ENCODE measurements around the gene SCAPER. TPM values are rescaled to one million over a fixed set of nuclear protein-coding genes. Genes with fewer than 3 reads are reported as not detected.

Gene SCAPER
- total RNA-seq, 1 experiment from 2014 or later = 10.3 TPM

DNA sequence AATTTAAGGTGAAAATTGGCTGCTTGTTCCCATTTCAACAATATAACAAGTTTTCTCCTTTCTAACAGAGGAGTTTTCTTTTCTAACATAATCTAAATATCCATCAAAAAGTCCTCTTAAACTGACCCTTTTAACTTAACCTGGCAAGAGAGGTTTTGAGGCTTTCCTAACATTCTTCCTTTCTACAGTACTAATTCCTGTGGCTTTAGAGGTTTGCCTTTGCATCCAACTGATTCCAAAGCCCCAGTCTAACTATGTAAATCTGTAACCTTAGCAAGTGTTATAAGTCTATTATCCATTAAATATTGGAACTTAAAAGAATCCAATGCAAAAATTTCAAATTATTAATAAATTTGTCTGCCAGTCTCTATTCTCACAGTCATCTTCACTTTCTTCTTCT lies 434.4 kb downstream of the SCAPER start:
- DNase-seq (ENCODE audit: low spot score) (no peak), ATAC-seq (no peak)
- H3K36me3 Mint-ChIP-seq = peaks cover 12% of the 10 kb centered on the region
- H3K9me3 Mint-ChIP-seq = peaks cover 14% of the 10 kb centered on the region
- H3K27me3 Mint-ChIP-seq (ENCODE audit: low read depth) = no peaks in the 10 kb centered on the region
- TF ChIP-seq ZNF532 (CRISPR knock-in tag; IDR thresholded peaks at IDR 0.05; ENCODE audit: borderline replicate concordance) (no peak), SOX15 (CRISPR knock-in tag; IDR thresholded peaks at IDR 0.05) (no peak), ESRRA (CRISPR knock-in tag; IDR thresholded peaks at IDR 0.05; ENCODE audit: borderline replicate concordance) (no peak), NR3C1 (CRISPR knock-in tag; conservative IDR thresholded peaks at IDR 0.05; ENCODE audit: low read depth) (no peak), MYBL2 (CRISPR knock-in tag; IDR thresholded peaks at IDR 0.05) (no peak), ATF1 (CRISPR knock-in tag; IDR thresholded peaks at IDR 0.05) (no peak), MXD4 (CRISPR knock-in tag; IDR thresholded peaks at IDR 0.05; ENCODE audit: borderline replicate concordance) (no peak), ZNF232 (CRISPR knock-in tag; IDR thresholded peaks at IDR 0.05) (no peak), ERG (CRISPR knock-in tag; IDR thresholded peaks at IDR 0.05) (no peak), AR (CRISPR knock-in tag; IDR thresholded peaks at IDR 0.05) (no peak), SMAD3 (CRISPR knock-in tag; IDR thresholded peaks at IDR 0.05; ENCODE audit: borderline replicate concordance) (no peak), OVOL2 (CRISPR knock-in tag; IDR thresholded peaks at IDR 0.05; ENCODE audit: borderline replicate concordance) (no peak), GRHL2 (CRISPR knock-in tag; IDR thresholded peaks at IDR 0.05; ENCODE audit: insufficient replicate concordance, severe bottlenecking) (no peak)
- TF ChIP-seq, protein P1, sequence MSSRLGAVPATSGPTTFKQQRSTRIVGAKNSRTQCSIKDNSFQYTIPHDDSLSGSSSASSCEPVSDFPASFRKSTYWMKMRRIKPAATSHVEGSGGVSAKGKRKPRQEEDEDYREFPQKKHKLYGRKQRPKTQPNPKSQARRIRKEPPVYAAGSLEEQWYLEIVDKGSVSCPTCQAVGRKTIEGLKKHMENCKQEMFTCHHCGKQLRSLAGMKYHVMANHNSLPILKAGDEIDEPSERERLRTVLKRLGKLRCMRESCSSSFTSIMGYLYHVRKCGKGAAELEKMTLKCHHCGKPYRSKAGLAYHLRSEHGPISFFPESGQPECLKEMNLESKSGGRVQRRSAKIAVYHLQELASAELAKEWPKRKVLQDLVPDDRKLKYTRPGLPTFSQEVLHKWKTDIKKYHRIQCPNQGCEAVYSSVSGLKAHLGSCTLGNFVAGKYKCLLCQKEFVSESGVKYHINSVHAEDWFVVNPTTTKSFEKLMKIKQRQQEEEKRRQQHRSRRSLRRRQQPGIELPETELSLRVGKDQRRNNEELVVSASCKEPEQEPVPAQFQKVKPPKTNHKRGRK (CRISPR knock-in tag; IDR thresholded peaks at IDR 0.05; ENCODE audit: borderline replicate concordance) = no peak
- TF ChIP-seq, protein P2, sequence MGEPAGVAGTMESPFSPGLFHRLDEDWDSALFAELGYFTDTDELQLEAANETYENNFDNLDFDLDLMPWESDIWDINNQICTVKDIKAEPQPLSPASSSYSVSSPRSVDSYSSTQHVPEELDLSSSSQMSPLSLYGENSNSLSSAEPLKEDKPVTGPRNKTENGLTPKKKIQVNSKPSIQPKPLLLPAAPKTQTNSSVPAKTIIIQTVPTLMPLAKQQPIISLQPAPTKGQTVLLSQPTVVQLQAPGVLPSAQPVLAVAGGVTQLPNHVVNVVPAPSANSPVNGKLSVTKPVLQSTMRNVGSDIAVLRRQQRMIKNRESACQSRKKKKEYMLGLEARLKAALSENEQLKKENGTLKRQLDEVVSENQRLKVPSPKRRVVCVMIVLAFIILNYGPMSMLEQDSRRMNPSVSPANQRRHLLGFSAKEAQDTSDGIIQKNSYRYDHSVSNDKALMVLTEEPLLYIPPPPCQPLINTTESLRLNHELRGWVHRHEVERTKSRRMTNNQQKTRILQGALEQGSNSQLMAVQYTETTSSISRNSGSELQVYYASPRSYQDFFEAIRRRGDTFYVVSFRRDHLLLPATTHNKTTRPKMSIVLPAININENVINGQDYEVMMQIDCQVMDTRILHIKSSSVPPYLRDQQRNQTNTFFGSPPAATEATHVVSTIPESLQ (CRISPR knock-in tag; IDR thresholded peaks at IDR 0.05) = no peak
- TF ChIP-seq, protein P3, sequence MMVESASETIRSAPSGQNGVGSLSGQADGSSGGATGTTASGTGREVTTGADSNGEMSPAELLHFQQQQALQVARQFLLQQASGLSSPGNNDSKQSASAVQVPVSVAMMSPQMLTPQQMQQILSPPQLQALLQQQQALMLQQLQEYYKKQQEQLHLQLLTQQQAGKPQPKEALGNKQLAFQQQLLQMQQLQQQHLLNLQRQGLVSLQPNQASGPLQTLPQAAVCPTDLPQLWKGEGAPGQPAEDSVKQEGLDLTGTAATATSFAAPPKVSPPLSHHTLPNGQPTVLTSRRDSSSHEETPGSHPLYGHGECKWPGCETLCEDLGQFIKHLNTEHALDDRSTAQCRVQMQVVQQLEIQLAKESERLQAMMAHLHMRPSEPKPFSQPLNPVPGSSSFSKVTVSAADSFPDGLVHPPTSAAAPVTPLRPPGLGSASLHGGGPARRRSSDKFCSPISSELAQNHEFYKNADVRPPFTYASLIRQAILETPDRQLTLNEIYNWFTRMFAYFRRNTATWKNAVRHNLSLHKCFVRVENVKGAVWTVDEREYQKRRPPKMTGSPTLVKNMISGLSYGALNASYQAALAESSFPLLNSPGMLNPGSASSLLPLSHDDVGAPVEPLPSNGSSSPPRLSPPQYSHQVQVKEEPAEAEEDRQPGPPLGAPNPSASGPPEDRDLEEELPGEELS (CRISPR knock-in tag; IDR thresholded peaks at IDR 0.05) = no peak
- TF ChIP-seq, protein P4, sequence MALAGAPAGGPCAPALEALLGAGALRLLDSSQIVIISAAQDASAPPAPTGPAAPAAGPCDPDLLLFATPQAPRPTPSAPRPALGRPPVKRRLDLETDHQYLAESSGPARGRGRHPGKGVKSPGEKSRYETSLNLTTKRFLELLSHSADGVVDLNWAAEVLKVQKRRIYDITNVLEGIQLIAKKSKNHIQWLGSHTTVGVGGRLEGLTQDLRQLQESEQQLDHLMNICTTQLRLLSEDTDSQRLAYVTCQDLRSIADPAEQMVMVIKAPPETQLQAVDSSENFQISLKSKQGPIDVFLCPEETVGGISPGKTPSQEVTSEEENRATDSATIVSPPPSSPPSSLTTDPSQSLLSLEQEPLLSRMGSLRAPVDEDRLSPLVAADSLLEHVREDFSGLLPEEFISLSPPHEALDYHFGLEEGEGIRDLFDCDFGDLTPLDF (CRISPR knock-in tag; IDR thresholded peaks at IDR 0.05) = no peak
- TF ChIP-seq, protein P5, sequence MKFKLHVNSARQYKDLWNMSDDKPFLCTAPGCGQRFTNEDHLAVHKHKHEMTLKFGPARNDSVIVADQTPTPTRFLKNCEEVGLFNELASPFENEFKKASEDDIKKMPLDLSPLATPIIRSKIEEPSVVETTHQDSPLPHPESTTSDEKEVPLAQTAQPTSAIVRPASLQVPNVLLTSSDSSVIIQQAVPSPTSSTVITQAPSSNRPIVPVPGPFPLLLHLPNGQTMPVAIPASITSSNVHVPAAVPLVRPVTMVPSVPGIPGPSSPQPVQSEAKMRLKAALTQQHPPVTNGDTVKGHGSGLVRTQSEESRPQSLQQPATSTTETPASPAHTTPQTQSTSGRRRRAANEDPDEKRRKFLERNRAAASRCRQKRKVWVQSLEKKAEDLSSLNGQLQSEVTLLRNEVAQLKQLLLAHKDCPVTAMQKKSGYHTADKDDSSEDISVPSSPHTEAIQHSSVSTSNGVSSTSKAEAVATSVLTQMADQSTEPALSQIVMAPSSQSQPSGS (CRISPR knock-in tag; IDR thresholded peaks at IDR 0.05; ENCODE audit: borderline replicate concordance, low read depth) = no peak
- H3K4me3 Mint-ChIP-seq = no peak overlapping the region
- CTCF ChIA-PET = no interaction called here
- no peak overlapping the region for H3K27ac Mint-ChIP-seq
- H3K4me1 Mint-ChIP-seq = peaks cover 6% of the 10 kb centered on the region; the same call in 1 of the 2 replicates
- POLR2A ChIA-PET = no interaction called here

Measured in WTC11 (cell line).